HEK293 (cell line): Measurements from ENCODE around the gene MUC21.

Source experiments
- CTCF ChIA-PET: fragments of 350-600 bp; formaldehyde crosslinking; extraction: SDS; loops from one replicate; lab custom pipeline; 2021; ENCODE audit warnings: antibody characterized with exemption; lab: Yijun Ruan, JAX
- POLR2A ChIA-PET: fragments of 300-600 bp; formaldehyde crosslinking; extraction: SDS; loops from one replicate; lab custom pipeline; 2020; ENCODE audit warnings: antibody characterized with exemption, inconsistent platforms; lab: Yijun Ruan, JAX
- H3K27ac ChIP-seq: fragments of 200-500 bp; sonication (Bioruptor generic); 2 replicates; pipeline ENCODE4 v1.5.1; 2014; ENCODE audit warnings: low read depth, low read length, control low read depth, inconsistent platforms; ENCODE audit errors: extremely low read depth
- H3K36me3 ChIP-seq, 2 experiments: fragments of 200-500 bp in 1 of 2; sonication (Bioruptor generic) in 1 of 2; 1 replicate in 1 of 2; 2 replicates in 1 of 2; pipeline ENCODE4 v1.5.1; 2014 to 2017; ENCODE audit warnings: inconsistent platforms in 2 of 2, low read length in 2 of 2; ENCODE audit not compliant: control insufficient read depth in 2 of 2, insufficient read depth in 1 of 2
- H3K4me1 ChIP-seq: fragments of 200-500 bp; sonication (Bioruptor generic); 2 replicates; pipeline ENCODE4 v1.5.1; 2014; ENCODE audit warnings: mild to moderate bottlenecking, low read length, inconsistent platforms; ENCODE audit not compliant: control insufficient read depth, insufficient read depth
- H3K4me3 ChIP-seq: 2 replicates; pipeline ENCODE4 v1.5.1; 2011; ENCODE audit warnings: low read depth, mild to moderate bottlenecking, control low read depth, low read length, moderate library complexity
- H3K9me3 ChIP-seq: fragments of 200-500 bp; sonication (Bioruptor generic); 2 replicates; pipeline ENCODE4 v1.5.1; 2014; ENCODE audit warnings: low read depth, low read length, inconsistent platforms; ENCODE audit not compliant: control insufficient read depth, insufficient read depth
- PATZ1 ChIP-seq: fragments of 450-650 bp; formaldehyde crosslinking; IDR thresholded peaks from 2 replicates; pipeline ENCODE4 v1.5.1; 2016; ENCODE audit warnings: missing biosample characterization, missing genetic modification characterization
- ZBTB7A ChIP-seq: fragments of 450-650 bp; formaldehyde crosslinking; IDR thresholded peaks from 2 replicates; pipeline ENCODE4 v1.5.1; 2016; ENCODE audit warnings: low read depth, missing biosample characterization, missing genetic modification characterization
- ZFP69B ChIP-seq: fragments of 450-650 bp; formaldehyde crosslinking; IDR thresholded peaks from 2 replicates; pipeline ENCODE4 v1.5.1; 2016; ENCODE audit warnings: missing biosample characterization, missing genetic modification characterization
- ZIC2 ChIP-seq: fragments of 450-650 bp; formaldehyde crosslinking; IDR thresholded peaks from 2 replicates; pipeline ENCODE4 v1.5.1; 2016; ENCODE audit warnings: missing biosample characterization, missing genetic modification characterization
- ZNF10 ChIP-seq: fragments of 450-650 bp; formaldehyde crosslinking; IDR thresholded peaks from 2 replicates; pipeline ENCODE4 v1.5.1; 2017; ENCODE audit warnings: missing biosample characterization, missing genetic modification characterization
- ZNF133 ChIP-seq: fragments of 450-650 bp; formaldehyde crosslinking; IDR thresholded peaks from 2 replicates; pipeline ENCODE4 v1.5.1; 2016; ENCODE audit warnings: missing biosample characterization, missing genetic modification characterization
- ZNF146 ChIP-seq: fragments of 450-650 bp; formaldehyde crosslinking; IDR thresholded peaks from 2 replicates; pipeline ENCODE4 v1.5.1; 2016; ENCODE audit warnings: missing biosample characterization, missing genetic modification characterization
- ZNF169 ChIP-seq: fragments of 450-650 bp; formaldehyde crosslinking; IDR thresholded peaks from 2 replicates; pipeline ENCODE4 v1.5.1; 2016; ENCODE audit warnings: missing biosample characterization, missing genetic modification characterization
- ZNF248 ChIP-seq: fragments of 450-650 bp; formaldehyde crosslinking; IDR thresholded peaks from 2 replicates; pipeline ENCODE4 v1.5.1; 2017; ENCODE audit warnings: missing biosample characterization, missing genetic modification characterization
- ZNF280C ChIP-seq: fragments of 450-650 bp; formaldehyde crosslinking; IDR thresholded peaks from 2 replicates; pipeline ENCODE4 v1.5.1; 2016; ENCODE audit warnings: missing biosample characterization, missing genetic modification characterization
- ZNF280D ChIP-seq: fragments of 450-650 bp; formaldehyde crosslinking; IDR thresholded peaks from 2 replicates; pipeline ENCODE4 v1.5.1; 2016; ENCODE audit warnings: missing biosample characterization, missing genetic modification characterization
- ZNF292 ChIP-seq: fragments of 450-650 bp; formaldehyde crosslinking; IDR thresholded peaks from 2 replicates; pipeline ENCODE4 v1.5.1; 2016; ENCODE audit warnings: low read depth, missing biosample characterization, missing genetic modification characterization, borderline replicate concordance
- ZNF362 ChIP-seq: fragments of 450-650 bp; formaldehyde crosslinking; IDR thresholded peaks from 2 replicates; pipeline ENCODE4 v1.5.1; 2016; ENCODE audit warnings: missing biosample characterization, missing genetic modification characterization
- ZNF548 ChIP-seq: fragments of 450-650 bp; formaldehyde crosslinking; IDR thresholded peaks from 2 replicates; pipeline ENCODE4 v1.5.1; 2016; ENCODE audit warnings: missing biosample characterization, missing genetic modification characterization
- ZNF558 ChIP-seq: fragments of 450-650 bp; formaldehyde crosslinking; IDR thresholded peaks from 2 replicates; pipeline ENCODE4 v1.5.1; 2016; ENCODE audit warnings: missing biosample characterization, missing genetic modification characterization
- ZNF623 ChIP-seq: fragments of 450-650 bp; formaldehyde crosslinking; IDR thresholded peaks from 2 replicates; pipeline ENCODE4 v1.5.1; 2016; ENCODE audit warnings: missing biosample characterization, missing genetic modification characterization
- ZNF624 ChIP-seq: fragments of 450-650 bp; formaldehyde crosslinking; IDR thresholded peaks from 2 replicates; pipeline ENCODE4 v1.5.1; 2017; ENCODE audit warnings: missing biosample characterization, missing genetic modification characterization
- ZNF626 ChIP-seq: fragments of 450-650 bp; sonication (Bioruptor Pico); formaldehyde crosslinking; IDR thresholded peaks from 2 replicates; pipeline ENCODE4 v1.5.1; 2018; ENCODE audit warnings: missing biosample characterization, missing genetic modification characterization, inconsistent platforms
- ZNF639 ChIP-seq: fragments of 450-650 bp; formaldehyde crosslinking; IDR thresholded peaks from 2 replicates; pipeline ENCODE4 v1.5.1; 2016; ENCODE audit warnings: missing biosample characterization, missing genetic modification characterization
- ZNF670 ChIP-seq: fragments of 450-650 bp; formaldehyde crosslinking; IDR thresholded peaks from 2 replicates; pipeline ENCODE4 v1.5.1; 2016; ENCODE audit warnings: missing biosample characterization, missing genetic modification characterization, low read depth
- ZSCAN18 ChIP-seq: fragments of 450-650 bp; formaldehyde crosslinking; IDR thresholded peaks from 2 replicates; pipeline ENCODE4 v1.5.1; 2016; ENCODE audit warnings: missing biosample characterization, missing genetic modification characterization

The MUC21 gene

GRCh38 chr6:31035862-31036497 is 52.5 kb downstream of the MUC21 start (continued):
- TF ChIP-seq ZSCAN18 (tag by site-specific recombination): no peak

- H3K36me3 ChIP-seq: no peaks in the 10 kb centered on the region
- POLR2A ChIA-PET: no interaction called here
- H3K27ac ChIP-seq: no peak overlapping the region
- H3K4me3 ChIP-seq: no peak overlapping the region
- H3K9me3 ChIP-seq: no peaks in the 10 kb centered on the region
- H3K4me1 ChIP-seq: no peaks in the 10 kb centered on the region
- TF ChIP-seq ZFP69B (tag by site-specific recombination): no peak
- TF ChIP-seq ZNF10 (tag by site-specific recombination): no peak
- TF ChIP-seq ZNF362 (tag by site-specific recombination): no peak
- TF ChIP-seq ZNF670 (tag by site-specific recombination): no peak
- no peak for TF ChIP-seq ZNF280D
- TF ChIP-seq ZNF639 (tag by site-specific recombination): no peak
- TF ChIP-seq ZBTB7A: no peak
- TF ChIP-seq ZNF548 (tag by site-specific recombination): no peak
- no peak for TF ChIP-seq ZNF626 (tag by site-specific recombination)
- TF ChIP-seq ZNF169 (tag by site-specific recombination): no peak
- no peak for TF ChIP-seq ZNF623
- TF ChIP-seq ZNF133: no peak
- TF ChIP-seq ZNF146 (tag by site-specific recombination): no peak
- TF ChIP-seq ZNF248 (tag by site-specific recombination): no peak
- no peak for TF ChIP-seq ZNF624 (tag by site-specific recombination)
- TF ChIP-seq PATZ1 (tag by site-specific recombination): no peak
- no peak for TF ChIP-seq ZNF292 (tag by site-specific recombination)
- no peak for TF ChIP-seq ZNF280C (tag by site-specific recombination)
- TF ChIP-seq ZIC2: no peak
- no peak for TF ChIP-seq ZNF558 (tag by site-specific recombination)
- CTCF ChIA-PET: interaction anchor here (1.1 to 1.9 kb wide), 3 partner anchors 30 to 42 kb away, joined by 3 to 4 read pairs (median 4); no protein-coding TSS in a partner anchor
Observed at GRCh38 chr6:31037169-31037568, 53.7 kb downstream of the MUC21 start.
